Spleen (tissue), 7 donors: ENCODE results near the gene C3orf49.

Experiments
- CTCF ChIP-seq, 11 experiments: fragments of 200-600 bp in 7 of 11; fragments of 450-650 bp in 4 of 11; sonication (generic) in 4 of 11; IDR thresholded peaks in 8 of 11; conservative IDR thresholded peaks in 3 of 11; 1 replicate in 7 of 11; 2 replicates in 4 of 11; pipeline versions ENCODE4 v1.4.0 to v1.8.0; 2016 to 2021; ENCODE audit warnings: antibody characterized with exemption in 11 of 11, inconsistent platforms in 4 of 11, mild to moderate bottlenecking in 1 of 11
- POLR2AphosphoS5 ChIP-seq, 3 donors: sonication (generic); formaldehyde crosslinking; IDR thresholded peaks; one replicate each; pipeline ENCODE4 v1.5.1; 2017; ENCODE audit warnings: antibody characterized with exemption in 3 of 3
- donor health status: DM: no; HTN: no; CAD: no; lungs with moderate emphysema.
- donor health status: DM: no; HTN: no; CAD: no.
- donor health status: DM: no; HTN: no; CAD: no.

- TF ChIP-seq POLR2AphosphoS5 (IDR thresholded peaks at IDR 0.05) (no peak), CTCF (IDR thresholded peaks at IDR 0.05 in 8 of 11, conservative IDR thresholded peaks at IDR 0.05 in 3 of 11) (no peak)
Observed at GRCh38 chr3:63798544-63798943, 20.6 kb upstream of the C3orf49 start.
